ENCODE results near the gene TMEM132C. TPM values are rescaled to one million over a fixed set of nuclear protein-coding genes. Genes with fewer than 3 reads are reported as not detected.

TMEM132C gene
- total RNA-seq, 2 donors from 2014 or later = 0.56 TPM; not detected in 1

GRCh38 chr12:128323145-128323920 is 56.4 kb downstream of the TMEM132C start:
- no peak for DNase-seq (ENCODE audit: low spot score)
- Histone ChIP-seq H3K4me1 (ENCODE audit: control insufficient read depth in 1 of 2, low read depth in 2 of 2) (no peaks in the 10 kb centered on the region), H3K27ac (no peak overlapping the region), H3K36me3 (no peaks in the 10 kb centered on the region), H3K27me3 (replicated peaks; ENCODE audit: insufficient read depth) (no peaks in the 10 kb centered on the region), H3K4me3 (no peak overlapping the region), H3K9me3 (no peaks in the 10 kb centered on the region)
- TF ChIP-seq CTCF (IDR thresholded peaks at IDR 0.05) = no peak
- no peak for ATAC-seq (ENCODE audit: insufficient number of reproducible peaks, low FRiP score, low read depth)

GRCh38 chr12:128325646-128326045 is 58.7 kb downstream of the TMEM132C start:
- ATAC-seq (ENCODE audit: insufficient number of reproducible peaks, low FRiP score, low read depth) (no peak), DNase-seq (ENCODE audit: low spot score) (no peak)
- H3K27me3 ChIP-seq (replicated peaks; ENCODE audit: insufficient read depth) = no peaks in the 10 kb centered on the region
- H3K27ac ChIP-seq = no peak overlapping the region
- no peak for TF ChIP-seq CTCF (IDR thresholded peaks at IDR 0.05)
- no peak overlapping the region for H3K4me3 ChIP-seq
- H3K36me3 ChIP-seq = no peaks in the 10 kb centered on the region
- H3K4me1 ChIP-seq (ENCODE audit: control insufficient read depth in 1 of 2, low read depth in 2 of 2) = no peaks in the 10 kb centered on the region
- H3K9me3 ChIP-seq = no peaks in the 10 kb centered on the region

GRCh38 chr12:128326406-128326805 is 59.4 kb downstream of the TMEM132C start:
- DNase-seq (ENCODE audit: low spot score) (no peak), ATAC-seq (ENCODE audit: insufficient number of reproducible peaks, low FRiP score, low read depth) (no peak)
- Histone ChIP-seq H3K4me1 (ENCODE audit: control insufficient read depth in 1 of 2, low read depth in 2 of 2) (no peaks in the 10 kb centered on the region), H3K36me3 (no peaks in the 10 kb centered on the region), H3K9me3 (no peaks in the 10 kb centered on the region), H3K27ac (no peak overlapping the region), H3K27me3 (replicated peaks; ENCODE audit: insufficient read depth) (no peaks in the 10 kb centered on the region), H3K4me3 (no peak overlapping the region)
- TF ChIP-seq CTCF (IDR thresholded peaks at IDR 0.05) = no peak

GRCh38 chr12:128328961-128329360 is 62.0 kb downstream of the TMEM132C start:
- TF ChIP-seq CTCF (IDR thresholded peaks at IDR 0.05) = no peak
- no peaks in the 10 kb centered on the region for H3K27me3 ChIP-seq (replicated peaks; ENCODE audit: insufficient read depth)
- no peaks in the 10 kb centered on the region for H3K9me3 ChIP-seq
- no peak for DNase-seq (ENCODE audit: low spot score)
- no peaks in the 10 kb centered on the region for H3K36me3 ChIP-seq
- no peak overlapping the region for H3K27ac ChIP-seq
- H3K4me1 ChIP-seq (ENCODE audit: control insufficient read depth in 1 of 2, low read depth in 2 of 2) = no peaks in the 10 kb centered on the region
- no peak overlapping the region for H3K4me3 ChIP-seq
- ATAC-seq (ENCODE audit: insufficient number of reproducible peaks, low FRiP score, low read depth) = no peak

- Histone ChIP-seq H3K36me3 (no peaks in the 10 kb centered on the region), H3K4me3 (no peak overlapping the region), H3K27me3 (replicated peaks; ENCODE audit: insufficient read depth) (no peaks in the 10 kb centered on the region), H3K27ac (no peak overlapping the region), H3K9me3 (no peaks in the 10 kb centered on the region), H3K4me1 (ENCODE audit: control insufficient read depth in 1 of 2, low read depth in 2 of 2) (no peaks in the 10 kb centered on the region)
- DNase-seq (ENCODE audit: low spot score) (no peak), ATAC-seq (ENCODE audit: insufficient number of reproducible peaks, low FRiP score, low read depth) (no peak)
- TF ChIP-seq CTCF (IDR thresholded peaks at IDR 0.05) = no peak
Measured at GRCh38 chr12:128336204-128337070, 69.5 kb downstream of the TMEM132C start.
